Lung (tissue), 12 donors: ENCODE measurements around the gene SLC2A14. TPM values are rescaled to one million over a fixed set of nuclear protein-coding genes. Genes with fewer than 3 reads are reported as not detected.
"Not testable (repeated sequence)": the region's sequence is repeated elsewhere in the genome, so short reads cannot be mapped to it uniquely, and the experiment has no call there.

Experiments
- ATAC-seq: fragments of 200-7000 bp; cut with Tn5 transposase; one replicate; pipeline ENCODE4 v1.9.1; 2020; ENCODE audit warnings: moderate number of reproducible peaks; ENCODE audit not compliant: insufficient read depth, low FRiP score
- DNase-seq, 3 donors: peaks; one replicate each; pipeline ENCODE4 v3.0.0-alpha.2; 2013 to 2017
- H3K27ac ChIP-seq, 2 donors: one replicate each; pipeline ENCODE4 v1.5.1; 2013; ENCODE audit warnings: mild to moderate bottlenecking in 2 of 2, moderate library complexity in 2 of 2, control low read depth in 1 of 2, inconsistent platforms in 1 of 2, low read depth in 1 of 2, low read length in 1 of 2
- H3K27me3 ChIP-seq, 3 donors: one replicate each; pipeline ENCODE4 v1.5.1; 2013; ENCODE audit warnings: low read length in 2 of 3; ENCODE audit not compliant: control insufficient read depth in 3 of 3, insufficient read depth in 3 of 3
- H3K36me3 ChIP-seq, 4 donors: one replicate each; pipeline ENCODE4 v1.5.1; 2013; ENCODE audit warnings: low read length in 4 of 4, mild to moderate bottlenecking in 1 of 4, moderate library complexity in 1 of 4; ENCODE audit not compliant: control insufficient read depth in 4 of 4, insufficient read depth in 4 of 4
- H3K4me1 ChIP-seq, 5 donors: one replicate each; pipeline ENCODE4 v1.5.1; 2013; ENCODE audit warnings: low read length in 5 of 5, mild to moderate bottlenecking in 2 of 5, moderate library complexity in 1 of 5; ENCODE audit not compliant: control insufficient read depth in 5 of 5, insufficient read depth in 5 of 5
- H3K4me3 ChIP-seq: one replicate; pipeline ENCODE4 v1.5.1; 2013; ENCODE audit warnings: mild to moderate bottlenecking, control low read depth, moderate library complexity
- H3K9ac ChIP-seq, 2 donors: one replicate each; pipeline ENCODE4 v1.5.1; 2013; ENCODE audit warnings: low read length in 2 of 2, control low read depth in 1 of 2; ENCODE audit not compliant: insufficient read depth in 1 of 2
- H3K9me3 ChIP-seq, 4 donors: one replicate each; pipeline ENCODE4 v1.5.1; 2013; ENCODE audit warnings: low read length in 3 of 4, mild to moderate bottlenecking in 1 of 4, moderate library complexity in 1 of 4; ENCODE audit not compliant: control insufficient read depth in 4 of 4, insufficient read depth in 3 of 4
- WGBS, 2 donors: extraction: QIAGEN DNeasy Blood & Tissue Kit; methylation state at CpG; one replicate each; pipeline ENCODE4 v1.1.7; 2013; 5-methylcytosine and 5-hydroxymethylcytosine counted together
- polyA plus RNA-seq, 2 donors: library from polyadenylated mRNA; stranded (reverse); fragments of 200-250 nt; gene quantifications; one replicate each; pipeline ENCODE4 v1.2.1, GENCODE V29; 2013
- total RNA-seq, 2 donors: library from RNA; depleted of rRNA in 1 of 2; stranded (reverse); fragments of >200 nt in 1 of 2; gene quantifications; one replicate each; pipeline ENCODE4 v1.2.1, GENCODE V29; 2014 to 2021
- TF ChIP-seq, protein P1 (sequence below): IDR thresholded peaks from 2 replicates; pipeline ENCODE4 v1.5.1; 2012; ENCODE audit warnings: mild to moderate bottlenecking; ENCODE audit errors: control extremely low read depth, extremely low read depth
- donor health status: control.
- donor health status: control.
- donor health status: Bipolar disorder and iron deficiency.
- donor health status: healthy.
- donor health status: DM: yes; HTN: yes; CAD: no.

SLC2A14 gene
- total and polyA plus RNA-seq, 4 donors = 0.12 to 0.17 TPM; not detected in 2

DNA sequence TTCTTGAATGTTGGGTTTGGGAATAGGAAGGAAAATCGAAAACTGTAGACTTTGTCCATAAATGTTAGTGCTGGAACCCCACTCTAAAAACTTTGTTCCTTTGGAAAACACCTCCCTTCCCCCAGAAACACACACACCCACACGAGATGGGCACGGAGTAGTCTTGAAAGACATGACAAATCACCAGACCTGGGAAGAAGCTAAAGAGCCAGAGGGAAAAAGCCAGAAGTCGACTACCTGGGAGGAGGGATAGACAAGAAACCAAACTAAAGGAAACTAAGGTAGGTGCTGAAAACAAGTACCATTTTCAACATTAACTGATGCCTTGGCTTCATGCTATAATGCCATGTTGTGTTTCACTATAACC is 84.4 kb downstream of the SLC2A14 start:
- H3K4me3 ChIP-seq = no peak overlapping the region
- WGBS, 2 donors = 35 to 58% methylated on average over 4 of the region's 4 CpGs
- ATAC-seq = no peak

DNA sequence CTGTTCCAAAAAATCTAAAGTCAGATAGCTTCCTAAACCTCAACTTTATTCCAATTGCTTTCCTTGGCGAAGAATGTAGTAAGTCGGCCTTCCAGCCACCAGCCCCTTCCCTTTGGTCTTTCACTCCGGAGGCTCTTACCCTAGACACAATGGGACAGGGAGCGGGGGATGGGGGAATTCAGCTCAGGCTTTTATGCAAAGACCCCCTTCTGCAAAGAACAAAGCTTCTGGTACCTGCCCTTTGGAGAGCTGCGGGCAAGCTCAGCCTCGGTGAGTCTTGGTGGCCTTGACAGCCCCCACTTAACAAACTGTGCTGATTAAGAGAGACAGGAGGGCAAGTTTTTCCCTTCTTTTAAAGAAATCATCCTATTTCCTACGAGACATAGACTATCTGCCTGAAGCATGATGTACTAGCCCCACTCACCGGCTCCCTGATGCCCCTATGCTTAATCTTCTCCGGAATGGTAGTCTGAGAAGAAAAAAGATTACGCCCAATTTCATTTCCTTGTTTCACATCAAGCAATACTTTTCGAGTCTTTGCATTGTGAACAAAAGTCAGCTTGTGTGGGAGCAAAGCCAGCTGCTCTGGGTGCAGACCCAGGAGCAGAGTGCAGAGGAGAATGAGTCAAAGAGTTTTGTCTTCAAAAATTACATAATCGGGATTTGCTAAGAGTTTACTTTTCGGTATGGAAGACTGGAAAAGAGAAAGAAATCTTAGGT is 85.0 kb downstream of the SLC2A14 start:
- TF ChIP-seq, protein P1, sequence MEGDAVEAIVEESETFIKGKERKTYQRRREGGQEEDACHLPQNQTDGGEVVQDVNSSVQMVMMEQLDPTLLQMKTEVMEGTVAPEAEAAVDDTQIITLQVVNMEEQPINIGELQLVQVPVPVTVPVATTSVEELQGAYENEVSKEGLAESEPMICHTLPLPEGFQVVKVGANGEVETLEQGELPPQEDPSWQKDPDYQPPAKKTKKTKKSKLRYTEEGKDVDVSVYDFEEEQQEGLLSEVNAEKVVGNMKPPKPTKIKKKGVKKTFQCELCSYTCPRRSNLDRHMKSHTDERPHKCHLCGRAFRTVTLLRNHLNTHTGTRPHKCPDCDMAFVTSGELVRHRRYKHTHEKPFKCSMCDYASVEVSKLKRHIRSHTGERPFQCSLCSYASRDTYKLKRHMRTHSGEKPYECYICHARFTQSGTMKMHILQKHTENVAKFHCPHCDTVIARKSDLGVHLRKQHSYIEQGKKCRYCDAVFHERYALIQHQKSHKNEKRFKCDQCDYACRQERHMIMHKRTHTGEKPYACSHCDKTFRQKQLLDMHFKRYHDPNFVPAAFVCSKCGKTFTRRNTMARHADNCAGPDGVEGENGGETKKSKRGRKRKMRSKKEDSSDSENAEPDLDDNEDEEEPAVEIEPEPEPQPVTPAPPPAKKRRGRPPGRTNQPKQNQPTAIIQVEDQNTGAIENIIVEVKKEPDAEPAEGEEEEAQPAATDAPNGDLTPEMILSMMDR = no peak
- peaks cover 0 to 23% (median 18%) of the 10 kb centered on the region in 3 donors for H3K27me3 ChIP-seq
- 49 to 58% methylated on average over 13 of the region's 13 CpGs for WGBS, 2 donors
- ATAC-seq (no peak), DNase-seq (peak; percentile 35 to 64 (median 41))
- no peaks in the 10 kb centered on the region for H3K36me3 ChIP-seq
- H3K9me3 ChIP-seq = no peaks in the 10 kb centered on the region
- H3K9ac ChIP-seq = no peak overlapping the region
- no peak overlapping the region for H3K27ac ChIP-seq
- no peaks in the 10 kb centered on the region for H3K4me1 ChIP-seq
- H3K4me3 ChIP-seq = no peak overlapping the region

More for the DNA sequence above, 84.4 kb downstream of the SLC2A14 start:
- Histone ChIP-seq H3K27me3 (peaks cover 0 to 23% (median 18%) of the 10 kb centered on the region in 3 donors), H3K27ac (no peak overlapping the region), H3K9me3 (no peaks in the 10 kb centered on the region), H3K9ac (no peak overlapping the region), H3K4me1 (no peaks in the 10 kb centered on the region), H3K36me3 (no peaks in the 10 kb centered on the region)
- no peak for DNase-seq
- TF ChIP-seq, protein P1 = no peak

DNA sequence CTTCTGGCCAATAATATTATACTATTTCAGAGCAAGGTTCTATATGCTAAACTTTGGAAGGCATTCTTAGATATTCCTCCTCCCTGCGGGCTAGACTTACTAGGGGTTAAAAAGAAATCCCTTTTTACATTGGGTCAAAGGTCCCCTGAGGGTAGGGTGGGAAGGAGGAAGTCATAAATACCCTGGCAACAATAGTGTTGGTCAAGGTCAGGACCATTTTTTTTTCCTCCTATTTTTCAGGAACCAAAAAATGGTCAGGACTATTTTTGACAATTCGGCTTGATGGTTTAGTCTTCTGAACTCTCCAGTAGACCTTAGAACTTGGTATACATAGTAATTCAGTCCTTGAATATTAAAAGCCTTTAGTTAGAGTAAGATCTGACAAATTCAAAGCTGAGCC is 88.0 kb downstream of the SLC2A14 start:
- 59 to 71% methylated on average over 2 of the region's 2 CpGs for WGBS, 2 donors
- no peaks in the 10 kb centered on the region for H3K36me3 ChIP-seq

DNA sequence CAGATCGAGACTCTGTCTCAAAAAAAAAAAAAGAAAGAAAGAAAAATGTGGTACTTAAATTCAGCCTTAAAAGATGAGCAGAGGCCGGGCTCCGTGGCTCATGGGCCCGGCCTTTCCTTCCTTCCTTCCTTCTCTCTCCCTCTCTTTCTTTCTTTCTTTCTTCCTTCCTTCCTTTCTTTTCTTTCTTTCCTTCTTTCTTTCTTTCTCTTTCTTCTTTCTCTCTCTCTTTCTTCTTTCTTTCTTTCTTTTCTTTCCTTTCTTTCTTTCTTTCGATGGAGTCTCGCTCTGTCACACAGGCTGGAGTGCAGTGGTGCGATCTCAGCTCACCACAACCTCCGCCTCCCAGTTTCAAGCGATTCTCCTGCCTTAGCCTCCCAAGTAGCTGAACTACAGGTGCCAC is 89.3 kb downstream of the SLC2A14 start:
- H3K9me3 ChIP-seq, H3K9ac ChIP-seq, DNase-seq, H3K27me3 ChIP-seq, H3K4me3 ChIP-seq, H3K36me3 ChIP-seq, ATAC-seq, H3K4me1 ChIP-seq, H3K27ac ChIP-seq: not testable (repeated sequence)
- 77 to 91% methylated on average over 9 of the region's 9 CpGs for WGBS, 2 donors

More for the DNA sequence above, 88.0 kb downstream of the SLC2A14 start:
- Histone ChIP-seq H3K4me3 (no peak overlapping the region), H3K27ac (no peak overlapping the region), H3K27me3 (peaks cover 0 to 13% (median 8%) of the 10 kb centered on the region in 3 donors), H3K9ac (no peak overlapping the region), H3K4me1 (no peaks in the 10 kb centered on the region), H3K9me3 (no peaks in the 10 kb centered on the region)
- TF ChIP-seq, protein P1 = no peak
- DNase-seq (no peak), ATAC-seq (no peak)
